ENCODE data around the gene DAND5. TPM values are rescaled to one million over a fixed set of nuclear protein-coding genes. Genes with fewer than 3 reads are reported as not detected.
"Not testable (repeated sequence)": the region's sequence is repeated elsewhere in the genome, so short reads cannot be mapped to it uniquely, and the experiment has no call there.

DAND5 gene
- total RNA-seq, 1 experiment from 2014 or later, result 0.21 TPM

DNA sequence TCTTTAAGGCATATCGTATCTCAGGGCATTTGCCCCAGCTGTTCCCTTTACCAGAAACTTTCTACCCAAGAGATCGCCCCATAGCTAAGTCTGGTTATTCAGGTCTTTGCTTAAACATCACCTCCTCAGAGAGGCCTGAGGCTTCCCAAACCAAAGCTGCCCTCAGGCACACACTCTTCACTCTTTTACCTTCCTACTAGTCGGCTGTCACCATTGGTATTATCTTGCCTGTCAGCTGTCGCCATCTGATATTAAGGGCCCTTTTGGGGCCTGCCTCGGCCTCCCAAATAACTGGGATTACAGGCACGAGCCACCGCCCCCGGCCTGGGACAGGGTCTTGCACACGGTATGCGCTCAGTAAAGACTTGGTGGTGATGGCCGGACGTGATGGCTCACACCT, 13.4 kb upstream of the DAND5 start:
- Mint-ChIP-seq H3K27me3 (ENCODE audit: unreplicated experiment) (no peaks in the 10 kb centered on the region), H3K27ac (ENCODE audit: unreplicated experiment) (peak overlapping the region; percentile 0), H3K4me3 (ENCODE audit: low read depth, unreplicated experiment) (peak overlapping the region; percentile 62), H3K4me1 (ENCODE audit: low read depth, unreplicated experiment) (peaks cover 22% of the 10 kb centered on the region), H3K9me3 (ENCODE audit: low read depth, unreplicated experiment) (no peaks in the 10 kb centered on the region), H3K36me3 (ENCODE audit: insufficient read depth, unreplicated experiment) (peaks cover 54% of the 10 kb centered on the region)
- CTCF ChIA-PET, result interaction anchor here (1.4 kb wide), 1 partner anchor 10 kb away, joined by 3 read pairs; no protein-coding TSS in a partner anchor
- BruUV-seq (replicated peaks), result TSS peak; percentile 68
- DNase-seq, result no peak
- TF ChIP-seq, protein P1, sequence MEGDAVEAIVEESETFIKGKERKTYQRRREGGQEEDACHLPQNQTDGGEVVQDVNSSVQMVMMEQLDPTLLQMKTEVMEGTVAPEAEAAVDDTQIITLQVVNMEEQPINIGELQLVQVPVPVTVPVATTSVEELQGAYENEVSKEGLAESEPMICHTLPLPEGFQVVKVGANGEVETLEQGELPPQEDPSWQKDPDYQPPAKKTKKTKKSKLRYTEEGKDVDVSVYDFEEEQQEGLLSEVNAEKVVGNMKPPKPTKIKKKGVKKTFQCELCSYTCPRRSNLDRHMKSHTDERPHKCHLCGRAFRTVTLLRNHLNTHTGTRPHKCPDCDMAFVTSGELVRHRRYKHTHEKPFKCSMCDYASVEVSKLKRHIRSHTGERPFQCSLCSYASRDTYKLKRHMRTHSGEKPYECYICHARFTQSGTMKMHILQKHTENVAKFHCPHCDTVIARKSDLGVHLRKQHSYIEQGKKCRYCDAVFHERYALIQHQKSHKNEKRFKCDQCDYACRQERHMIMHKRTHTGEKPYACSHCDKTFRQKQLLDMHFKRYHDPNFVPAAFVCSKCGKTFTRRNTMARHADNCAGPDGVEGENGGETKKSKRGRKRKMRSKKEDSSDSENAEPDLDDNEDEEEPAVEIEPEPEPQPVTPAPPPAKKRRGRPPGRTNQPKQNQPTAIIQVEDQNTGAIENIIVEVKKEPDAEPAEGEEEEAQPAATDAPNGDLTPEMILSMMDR (IDR thresholded peaks at IDR 0.05; ENCODE audit: unreplicated experiment), result no peak
- intact Hi-C loops (cut with micrococcal nuclease; ENCODE audit: unreplicated experiment), result no loop called here

DNA sequence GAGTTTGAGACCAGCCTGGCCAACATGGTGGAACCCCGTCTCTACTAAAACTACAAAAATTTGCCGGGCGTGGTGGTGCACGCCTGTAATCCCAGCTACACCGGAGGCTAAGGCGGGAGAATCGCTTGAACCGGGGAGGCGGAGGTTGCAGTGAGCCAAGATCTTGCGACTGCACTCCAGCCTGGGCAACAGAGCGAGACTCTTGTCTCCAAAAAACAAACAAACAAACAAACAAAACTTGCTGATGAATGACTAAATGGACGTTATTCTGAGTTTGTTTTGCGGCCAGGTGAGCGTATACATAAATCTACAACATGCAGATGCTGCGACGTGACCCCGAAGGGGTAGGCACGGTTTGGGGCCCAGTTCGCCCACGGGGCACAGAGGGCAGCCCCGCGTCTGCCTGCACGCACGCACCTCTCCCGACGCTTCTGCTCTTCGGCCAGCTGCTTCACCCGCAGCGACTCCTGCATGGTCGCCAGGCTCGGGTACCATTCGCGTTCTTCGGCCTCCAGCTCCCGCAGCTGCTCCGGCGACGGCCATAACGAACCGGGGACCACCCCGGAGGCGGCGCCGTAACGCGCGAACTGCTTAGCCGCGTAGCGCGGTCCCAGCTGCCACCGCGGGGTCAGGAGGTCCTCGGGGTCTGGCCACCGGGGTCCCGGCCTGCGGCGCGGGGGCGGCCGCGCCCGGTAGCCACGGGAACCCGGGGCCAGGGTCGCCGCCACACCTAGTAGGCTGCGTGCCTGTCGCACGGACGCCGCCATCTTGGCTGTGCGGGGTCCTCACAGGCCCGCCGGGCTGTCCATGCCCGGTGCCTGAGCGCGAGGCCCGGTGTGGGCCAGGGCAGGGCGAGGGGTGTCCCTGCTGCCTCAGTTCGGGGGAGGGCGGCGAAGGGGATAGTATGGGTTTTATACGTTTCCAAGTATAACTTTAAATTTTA, 12.7 kb upstream of the DAND5 start, which contains the start of gene GADD45GIP1:
Gene GADD45GIP1 (minus strand): TSS at position 778 of the 943 bp plus-strand sequence. CDS start 11 bp downstream, at position 767.
- H3K4me1 Mint-ChIP-seq (ENCODE audit: low read depth, unreplicated experiment), result peaks cover 22% of the 10 kb centered on the region

DNA sequence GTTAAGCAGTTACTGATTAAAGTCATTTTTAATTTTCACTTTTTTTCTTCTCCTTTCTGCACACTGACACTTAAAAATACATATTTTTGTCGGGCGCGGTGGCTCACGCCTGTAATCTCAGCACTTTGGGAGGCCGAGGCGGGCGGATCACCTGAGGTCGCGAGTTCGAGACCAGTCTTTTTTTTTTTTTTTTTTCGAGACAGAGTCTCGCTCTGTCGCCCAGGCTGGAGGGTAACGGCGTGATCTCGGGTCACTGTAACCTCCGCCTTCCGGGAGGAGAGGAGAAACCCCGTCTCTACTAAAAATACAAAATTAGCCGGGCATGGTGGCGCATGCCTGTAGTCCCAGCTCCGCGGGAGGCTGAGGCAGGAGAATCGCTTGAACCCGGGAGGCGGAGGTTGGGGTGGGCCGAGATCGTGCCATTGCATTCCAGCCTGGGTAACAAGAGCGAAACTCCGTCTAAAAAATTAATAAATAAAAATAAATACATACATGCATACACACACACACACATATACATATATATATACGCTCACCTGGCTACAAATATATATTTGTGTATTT, 11.9 kb upstream of the DAND5 start:
- H3K9me3 Mint-ChIP-seq (ENCODE audit: low read depth, unreplicated experiment); intact Hi-C loops (cut with micrococcal nuclease; ENCODE audit: unreplicated experiment); H3K27me3 Mint-ChIP-seq (ENCODE audit: unreplicated experiment); CTCF ChIA-PET; BruUV-seq (replicated peaks); H3K27ac Mint-ChIP-seq (ENCODE audit: unreplicated experiment); DNase-seq: not testable (repeated sequence)
- Mint-ChIP-seq H3K4me3 (ENCODE audit: low read depth, unreplicated experiment) (peak overlapping the region; percentile 62), H3K4me1 (ENCODE audit: low read depth, unreplicated experiment) (peaks cover 22% of the 10 kb centered on the region), H3K36me3 (ENCODE audit: insufficient read depth, unreplicated experiment) (peaks cover 41% of the 10 kb centered on the region)

More for the DNA sequence above, 12.7 kb upstream of the DAND5 start, which contains the start of gene GADD45GIP1:
- H3K36me3 Mint-ChIP-seq (ENCODE audit: insufficient read depth, unreplicated experiment), result peaks cover 47% of the 10 kb centered on the region
- BruUV-seq (replicated peaks), result no TSS peak
- peaks cover 2% of the 10 kb centered on the region for H3K27me3 Mint-ChIP-seq (ENCODE audit: unreplicated experiment)
- intact Hi-C loops (cut with micrococcal nuclease; ENCODE audit: unreplicated experiment), result no loop called here
- peak within 1 kb of the TSS; percentile 0 for H3K27ac Mint-ChIP-seq (ENCODE audit: unreplicated experiment)
- DNase-seq, result peak; percentile 84
- TF ChIP-seq, protein P1 (IDR thresholded peaks at IDR 0.05; ENCODE audit: unreplicated experiment), result no peak
- H3K4me3 Mint-ChIP-seq (ENCODE audit: low read depth, unreplicated experiment), result peak within 1 kb of the TSS; percentile 62
- CTCF ChIA-PET, result interaction anchor here (1.4 kb wide), 1 partner anchor 9 kb away, joined by 3 read pairs; no protein-coding TSS in a partner anchor
- H3K9me3 Mint-ChIP-seq (ENCODE audit: low read depth, unreplicated experiment), result no peaks in the 10 kb centered on the region

DNA sequence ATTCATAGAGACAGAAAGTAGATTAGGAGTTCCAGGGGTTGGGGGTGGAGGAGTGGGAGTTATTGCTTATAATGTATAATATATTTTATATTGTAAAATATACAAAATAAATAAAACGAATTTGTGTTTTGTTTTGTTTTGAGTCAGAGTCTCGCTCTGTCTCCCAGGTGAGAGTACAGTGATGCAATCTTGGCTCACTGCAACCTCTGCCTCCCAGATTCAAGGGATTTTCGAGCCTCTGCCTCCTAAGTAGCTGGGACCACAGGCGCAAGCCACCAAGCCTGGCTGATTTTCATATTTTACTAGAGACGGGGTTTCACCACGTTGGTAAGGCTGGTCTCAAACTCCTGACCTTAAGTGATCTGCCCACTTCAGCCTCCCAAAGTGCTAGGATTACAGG, 9.9 kb upstream of the DAND5 start:
- BruUV-seq (replicated peaks), result no TSS peak
- no peak overlapping the region for H3K4me3 Mint-ChIP-seq (ENCODE audit: low read depth, unreplicated experiment)
- intact Hi-C loops (cut with micrococcal nuclease; ENCODE audit: unreplicated experiment), result no loop called here
- CTCF ChIA-PET, result no interaction called here
- H3K27ac Mint-ChIP-seq (ENCODE audit: unreplicated experiment), result no peak overlapping the region
- peaks cover 8% of the 10 kb centered on the region for H3K27me3 Mint-ChIP-seq (ENCODE audit: unreplicated experiment)
- no peak for DNase-seq
- H3K9me3 Mint-ChIP-seq (ENCODE audit: low read depth, unreplicated experiment), result no peaks in the 10 kb centered on the region
- TF ChIP-seq, protein P1 (IDR thresholded peaks at IDR 0.05; ENCODE audit: unreplicated experiment), result no peak
- peaks cover 27% of the 10 kb centered on the region for H3K36me3 Mint-ChIP-seq (ENCODE audit: insufficient read depth, unreplicated experiment)
- peaks cover 15% of the 10 kb centered on the region for H3K4me1 Mint-ChIP-seq (ENCODE audit: low read depth, unreplicated experiment)

Data from Calu3 (cell line).